H1 (cell line): ENCODE data around the gene SETX. TPM values are rescaled to one million over a fixed set of nuclear protein-coding genes. Genes with fewer than 3 reads are reported as not detected.

Source experiments
- CTCF ChIA-PET: fragments of 300-600 bp; sonication (Branson Sonifier 250); formaldehyde crosslinking; loops from one replicate; lab custom pipeline; 2021; ENCODE audit not compliant: partially characterized antibody; lab: Charles Lee
- POLR2A ChIA-PET: fragments of 300-600 bp; sonication (Branson Sonifier 250); formaldehyde crosslinking; loops from one replicate; lab custom pipeline; 2021; ENCODE audit warnings: inconsistent platforms; ENCODE audit not compliant: partially characterized antibody; lab: Charles Lee
- DNase-seq, 2 experiments: peaks; one replicate each; pipeline versions ENCODE4 v3.0.0 to v3.0.0-alpha.2; 2010 to 2022; ENCODE audit warnings: low spot score in 2 of 2, low read depth in 1 of 2, mixed read lengths in 1 of 2
- FAIRE-seq: peaks from 2 replicates; lab custom pipeline; 2011; peaks lifted over from hg19 to GRCh38; lab: Jason Lieb, UNC
- H2AFZ ChIP-seq: 2 replicates; pipeline ENCODE4 v1.8.1; 2012; ENCODE audit warnings: low read length, inconsistent platforms
- H2AK5ac ChIP-seq: 2 replicates; pipeline ENCODE4 v1.6.1; 2013; ENCODE audit warnings: low read depth, low read length
- H2BK120ac ChIP-seq: replicated peaks from 2 replicates; pipeline ENCODE3; 2013; ENCODE audit warnings: low read depth, low read length, inconsistent platforms
- H2BK12ac ChIP-seq: 2 replicates; pipeline ENCODE4 v1.6.1; 2013; ENCODE audit warnings: low read depth, low read length
- H2BK15ac ChIP-seq: 2 replicates; pipeline ENCODE4 v1.6.1; 2013; ENCODE audit warnings: low read length
- H2BK20ac ChIP-seq: 2 replicates; pipeline ENCODE4 v1.6.1; 2013; ENCODE audit warnings: low read length
- H2BK5ac ChIP-seq: 2 replicates; pipeline ENCODE4 v1.6.1; 2013; ENCODE audit warnings: low read depth, low read length
- H3K14ac ChIP-seq: 2 replicates; pipeline ENCODE4 v1.6.1; 2013; ENCODE audit warnings: inconsistent platforms; ENCODE audit not compliant: insufficient read length
- H3K18ac ChIP-seq: 2 replicates; pipeline ENCODE4 v1.6.1; 2013; ENCODE audit warnings: low read length; ENCODE audit errors: extremely low read depth
- H3K23ac ChIP-seq: 2 replicates; pipeline ENCODE4 v1.6.1; 2013; ENCODE audit warnings: inconsistent platforms; ENCODE audit not compliant: insufficient read length
- H3K23me2 ChIP-seq: 2 replicates; pipeline ENCODE4 v1.6.1; 2013; ENCODE audit warnings: low read depth, low read length
- H3K27ac ChIP-seq: 2 replicates; pipeline ENCODE4 v1.6.1; 2011; ENCODE audit warnings: low read depth, low read length, inconsistent platforms
- H3K27me3 ChIP-seq, 4 experiments: replicated peaks in 1 of 4; 1 replicate in 1 of 4; 2 replicates in 3 of 4; pipeline versions ENCODE4 v1.6.1 to v1.8.1; 2011 to 2013; ENCODE audit warnings: low read length in 3 of 4, mild to moderate bottlenecking in 3 of 4, inconsistent platforms in 2 of 4, mixed read lengths in 2 of 4, moderate library complexity in 1 of 4; ENCODE audit not compliant: control insufficient read depth in 3 of 4, insufficient read depth in 3 of 4; ENCODE audit errors: extremely low read depth in 1 of 4
- H3K36me3 ChIP-seq, 4 experiments: 2 replicates each; pipeline versions ENCODE4 v1.6.1 to v1.8.1; 2011 to 2013; ENCODE audit warnings: mild to moderate bottlenecking in 4 of 4, low read length in 3 of 4, moderate library complexity in 2 of 4, control low read depth in 1 of 4, inconsistent platforms in 1 of 4; ENCODE audit not compliant: insufficient read depth in 4 of 4, control insufficient read depth in 2 of 4
- H3K4ac ChIP-seq: replicated peaks from 2 replicates; pipeline ENCODE3; 2013; ENCODE audit warnings: low read length, low read depth, mixed read lengths, inconsistent platforms; ENCODE audit not compliant: insufficient read length
- H3K4me1 ChIP-seq, 4 experiments: replicated peaks in 1 of 4; 1 replicate in 1 of 4; 2 replicates in 3 of 4; pipeline versions ENCODE4 v1.6.1 to v1.8.1; 2011 to 2013; ENCODE audit warnings: low read length in 3 of 4, inconsistent platforms in 2 of 4, mixed read lengths in 1 of 4; ENCODE audit not compliant: insufficient read depth in 4 of 4, control insufficient read depth in 3 of 4
- H3K4me2 ChIP-seq, 2 experiments: 2 replicates each; pipeline versions ENCODE4 v1.6.1 to v1.8.1; 2011 to 2013; ENCODE audit warnings: low read depth in 2 of 2, low read length in 2 of 2, control low read depth in 1 of 2, inconsistent platforms in 1 of 2, mild to moderate bottlenecking in 1 of 2; ENCODE audit not compliant: insufficient read depth in 1 of 2
- H3K4me3 ChIP-seq, 4 experiments: fragments of 200-600, 300-600 bp in 1 of 4; sonication (generic), shearing (Covaris generic), sonication (Bioruptor Twin) in 1 of 4; 2 replicates each; pipeline versions ENCODE4 v1.5.1 to v1.8.1; 2011 to 2016; ENCODE audit warnings: low read length in 4 of 4, low read depth in 3 of 4, control low read depth in 2 of 4, inconsistent platforms in 2 of 4, mild to moderate bottlenecking in 2 of 4, mixed read lengths in 1 of 4, moderate library complexity in 1 of 4; ENCODE audit not compliant: insufficient read depth in 2 of 4; ENCODE audit errors: extremely low read depth in 1 of 4
- H3K56ac ChIP-seq: replicated peaks from 2 replicates; pipeline ENCODE3; 2013; ENCODE audit warnings: low read depth, mild to moderate bottlenecking, mixed read lengths, low read length, inconsistent platforms; ENCODE audit not compliant: insufficient read length
- H3K79me1 ChIP-seq: 2 replicates; pipeline ENCODE4 v1.6.1; 2013; ENCODE audit warnings: low read depth, low read length, control low read depth
- H3K79me2 ChIP-seq, 2 experiments: 2 replicates each; pipeline versions ENCODE4 v1.6.1 to v1.8.1; 2012 to 2013; ENCODE audit warnings: low read length in 2 of 2, mild to moderate bottlenecking in 2 of 2, inconsistent platforms in 1 of 2; ENCODE audit not compliant: insufficient read depth in 2 of 2, control insufficient read depth in 1 of 2
- H3K9ac ChIP-seq, 4 experiments: replicated peaks in 1 of 4; 1 replicate in 1 of 4; 2 replicates in 3 of 4; pipeline versions ENCODE4 v1.6.1 to v1.8.1; 2011 to 2013; ENCODE audit warnings: low read depth in 3 of 4, low read length in 3 of 4, control low read depth in 2 of 4, mild to moderate bottlenecking in 2 of 4, moderate library complexity in 2 of 4, inconsistent platforms in 1 of 4; ENCODE audit errors: extremely low read depth in 1 of 4
- H3K9me3 ChIP-seq, 2 experiments: 2 replicates each; pipeline versions ENCODE4 v1.6.1 to v1.8.1; 2012 to 2013; ENCODE audit warnings: mild to moderate bottlenecking in 2 of 2, moderate library complexity in 2 of 2, control low read depth in 1 of 2, inconsistent platforms in 1 of 2, low read depth in 1 of 2, low read length in 1 of 2, mixed read lengths in 1 of 2; ENCODE audit not compliant: insufficient read depth in 2 of 2
- H4K20me1 ChIP-seq, 2 experiments: replicated peaks in 1 of 2; 2 replicates each; pipeline versions ENCODE3 to v1.8.1; 2011 to 2013; ENCODE audit warnings: inconsistent platforms in 2 of 2, low read length in 2 of 2, mild to moderate bottlenecking in 1 of 2; ENCODE audit not compliant: insufficient read depth in 2 of 2, control insufficient read depth in 1 of 2
- H4K5ac ChIP-seq: 2 replicates; pipeline ENCODE4 v1.6.1; 2013; ENCODE audit warnings: low read length, low read depth, mixed read lengths, inconsistent platforms; ENCODE audit not compliant: insufficient read length
- H4K8ac ChIP-seq: 2 replicates; pipeline ENCODE4 v1.8.0; 2013; ENCODE audit warnings: mild to moderate bottlenecking, moderate library complexity, low read length, inconsistent platforms; ENCODE audit not compliant: insufficient read depth; ENCODE audit errors: extremely low read depth
- H4K91ac ChIP-seq: replicated peaks from 2 replicates; pipeline ENCODE3; 2013; ENCODE audit warnings: low read length, mixed read lengths, inconsistent platforms; ENCODE audit not compliant: insufficient read length
- CREB1 ChIP-seq: IDR thresholded peaks from 2 replicates; pipeline ENCODE4 v1.6.1; 2012; ENCODE audit warnings: inconsistent platforms
- EZH2 ChIP-seq: fragments of 200-600 bp; sonication (generic); IDR thresholded peaks from 2 replicates; pipeline ENCODE4 v1.7.1; 2012; ENCODE audit warnings: low read depth, mild to moderate bottlenecking, moderate library complexity, low read length, inconsistent platforms; ENCODE audit not compliant: severe bottlenecking
- JUND ChIP-seq: IDR thresholded peaks from 2 replicates; pipeline ENCODE4 v1.6.1; 2011; ENCODE audit warnings: mild to moderate bottlenecking, improper control_type of control experiment, low read length
- NANOG ChIP-seq: IDR thresholded peaks from 2 replicates; pipeline ENCODE4 v1.6.1; 2011; ENCODE audit warnings: low read length, low read depth, mild to moderate bottlenecking, inconsistent platforms; ENCODE audit not compliant: insufficient read depth, poor library complexity, severe bottlenecking
- RNF2 ChIP-seq: fragments of 200-900, 300-1000 bp; sonication (generic); IDR thresholded peaks from 2 replicates; pipeline ENCODE4 v1.7.1; 2016; ENCODE audit warnings: borderline replicate concordance, low read depth, mild to moderate bottlenecking, antibody characterized with exemption, low read length; ENCODE audit not compliant: poor library complexity, severe bottlenecking; ENCODE audit errors: missing control alignments
- SIRT6 ChIP-seq: IDR thresholded peaks from one replicate; pipeline ENCODE4 v1.7.1; 2012; ENCODE audit warnings: low read length, inconsistent platforms
- SP1 ChIP-seq: IDR thresholded peaks from 2 replicates; pipeline ENCODE4 v1.6.1; 2011; ENCODE audit warnings: low read depth, low read length
- SP4 ChIP-seq: IDR thresholded peaks from 2 replicates; pipeline ENCODE4 v1.6.1; 2012; ENCODE audit warnings: low read length, inconsistent platforms
- SRF ChIP-seq: IDR thresholded peaks from 2 replicates; pipeline ENCODE4 v1.6.1; 2011; ENCODE audit warnings: mild to moderate bottlenecking, low read depth, low read length, moderate library complexity
- TAF7 ChIP-seq: optimal IDR thresholded peaks from 2 replicates; pipeline ENCODE3; 2011; ENCODE audit warnings: low read depth, mild to moderate bottlenecking, inconsistent platforms, low read length, moderate library complexity, borderline replicate concordance
- WGBS, 2 experiments: shearing (Covaris generic) in 1 of 2; methylation state at CpG; one replicate each; pipeline versions ENCODE4 v1.1.6 to v1.1.7; 2013 to 2015; ENCODE audit warnings: low lambda C conversion rate in 2 of 2, mixed read lengths in 2 of 2, inconsistent platforms in 1 of 2, low coverage in 1 of 2, missing lambda C conversion rate in 1 of 2; ENCODE audit not compliant: insufficient replicate concordance in 2 of 2, insufficient coverage in 1 of 2, insufficient read length in 1 of 2; ENCODE audit errors: extremely low coverage in 1 of 2, missing lambda C conversion rate in 1 of 2; 5-methylcytosine and 5-hydroxymethylcytosine counted together
- polyA plus RNA-seq, 7 experiments: library from polyadenylated mRNA; depleted of rRNA in 3 of 7; stranded (reverse) in 5 of 7; unstranded in 2 of 7; fragments of >200 nt in 5 of 7; fragments of 200-250 nt in 2 of 7; gene quantifications; 1 replicate in 5 of 7; 2 replicates in 1 of 7; 4 replicates in 1 of 7; pipeline versions ENCODE4 v1.2.1 to v1.2.3, GENCODE V29; 2011 to 2013; ENCODE audit warnings: missing spikeins in 2 of 7, mixed read lengths in 2 of 7
- total RNA-seq: library from RNA; stranded (reverse); fragmentation: NEBNext Ultra II Directional; extraction: Animal tissue kit (Norgen Biotek cat#: 25700); gene quantifications from 2 replicates; pipeline ENCODE4 v1.2.1, GENCODE V29; 2021

SETX gene
- total and polyA plus RNA-seq, 2 of the 8 experiments (the other 6 are each of a cell fraction or from before 2014, with no cell fraction given), result 15.1 to 37.9 TPM

GRCh38 chr9:132239518-132239917, 115.3 kb downstream of the SETX start:
- 95% methylated on average over 3 of the region's 3 CpGs; no CpG with 5 or more reads in 1 of the 2 experiments for WGBS, 2 experiments
- TF ChIP-seq JUND (no peak), CREB1 (no peak), TAF7 (no peak), EZH2 (no peak), SP4 (no peak), NANOG (no peak), SP1 (no peak), SIRT6 (no peak), RNF2 (no peak), SRF (no peak)
- Histone ChIP-seq H4K20me1 (peaks cover 2% of the 10 kb centered on the region in 2 experiments), H3K4me1 (peaks cover 2 to 20% (median 16%) of the 10 kb centered on the region in 4 experiments), H4K5ac (no peak overlapping the region), H4K91ac (no peak overlapping the region), H3K9ac (no peak overlapping the region), H3K4ac (no peak overlapping the region), H3K23ac (no peak overlapping the region), H3K27me3 (peaks cover 0 to 20% (median 15%) of the 10 kb centered on the region in 4 experiments; a peak in 6 of 7 replicates), H2BK12ac (no peak overlapping the region), H3K14ac (no peak overlapping the region), H3K27ac (no peak overlapping the region), H3K56ac (no peak overlapping the region), H3K79me2 (no peaks in the 10 kb centered on the region), H3K4me3 (no peak overlapping the region), H3K23me2 (peaks cover 14% of the 10 kb centered on the region; the same call in 1 of the 2 replicates), H2BK15ac (no peak overlapping the region), H2AFZ (no peak overlapping the region), H4K8ac (no peak overlapping the region), H3K9me3 (no peaks in the 10 kb centered on the region), H3K18ac (no peak overlapping the region), H3K79me1 (no peaks in the 10 kb centered on the region), H2BK5ac (no peak overlapping the region), H2BK20ac (no peak overlapping the region), H2BK120ac (no peak overlapping the region), H3K4me2 (no peak overlapping the region), H2AK5ac (no peak overlapping the region), H3K36me3 (no peaks in the 10 kb centered on the region)
- ChIA-PET CTCF (interaction anchor here (0.6 to 16.9 kb wide), 15 partner anchors 9 to 601 kb away, joined by 3 to 370 read pairs (median 4); partner anchors contain the start of gene NTNG2), POLR2A (interaction anchor here (0.6 to 1.1 kb wide), 2 partner anchors 9 to 114 kb away, joined by 3 to 4 read pairs; no protein-coding TSS in a partner anchor)
- DNase-seq (no peak), FAIRE-seq (no peak)
